ENCODE measurements around the gene CD27.
A peak's percentile ranks its signal among the peaks of the same experiment; 100 is the strongest.

The CD27 gene

DNA sequence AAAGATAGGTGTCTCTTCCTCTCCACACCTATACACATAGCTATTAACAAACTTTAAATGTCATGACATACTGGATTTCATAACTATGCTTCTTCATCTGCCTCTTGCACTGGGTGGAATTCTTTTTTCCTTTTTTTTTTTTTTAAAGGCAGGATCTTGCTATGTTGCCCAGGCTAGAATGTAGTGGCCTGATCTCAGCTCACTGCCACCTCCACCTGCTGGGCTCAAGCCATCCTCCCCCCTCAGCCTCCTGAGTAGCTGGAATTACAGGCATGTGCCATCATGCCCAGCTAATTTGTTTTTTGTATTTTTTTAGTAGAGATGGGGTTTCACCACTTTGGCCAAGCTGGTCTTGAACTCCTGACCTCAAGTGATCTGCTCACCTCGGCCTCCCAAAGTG lies 43.5 kb downstream of the CD27 start:
- no peak for TF ChIP-seq GATA2 (IDR thresholded peaks at IDR 0.05; ENCODE audit: low read depth, low read length)
- TF ChIP-seq GATA3 (IDR thresholded peaks at IDR 0.05; ENCODE audit: low read depth, low read length) = no peak

DNA sequence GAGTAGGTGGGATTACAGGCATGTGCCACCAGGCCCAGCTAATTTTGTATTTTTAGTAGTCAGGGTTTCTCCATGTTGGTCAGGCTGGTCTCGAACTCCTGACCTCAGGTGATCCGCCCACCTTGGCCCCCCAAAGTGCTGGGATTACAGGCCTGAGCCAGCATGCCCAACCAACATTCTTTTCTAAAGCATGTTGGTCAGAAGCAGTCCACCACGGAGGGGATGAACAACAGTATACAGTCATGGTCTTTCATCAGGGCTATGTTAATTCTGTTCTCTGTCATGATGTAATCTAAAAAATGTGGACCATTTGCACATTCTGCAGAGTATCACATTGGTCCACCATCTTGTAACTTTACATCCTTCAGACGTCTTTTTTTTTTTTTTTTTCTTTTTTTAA lies 44.7 kb downstream of the CD27 start:
- TF ChIP-seq GATA2 (IDR thresholded peaks at IDR 0.05; ENCODE audit: low read depth, low read length) (no peak), GATA3 (IDR thresholded peaks at IDR 0.05; ENCODE audit: low read depth, low read length) (no peak)

DNA sequence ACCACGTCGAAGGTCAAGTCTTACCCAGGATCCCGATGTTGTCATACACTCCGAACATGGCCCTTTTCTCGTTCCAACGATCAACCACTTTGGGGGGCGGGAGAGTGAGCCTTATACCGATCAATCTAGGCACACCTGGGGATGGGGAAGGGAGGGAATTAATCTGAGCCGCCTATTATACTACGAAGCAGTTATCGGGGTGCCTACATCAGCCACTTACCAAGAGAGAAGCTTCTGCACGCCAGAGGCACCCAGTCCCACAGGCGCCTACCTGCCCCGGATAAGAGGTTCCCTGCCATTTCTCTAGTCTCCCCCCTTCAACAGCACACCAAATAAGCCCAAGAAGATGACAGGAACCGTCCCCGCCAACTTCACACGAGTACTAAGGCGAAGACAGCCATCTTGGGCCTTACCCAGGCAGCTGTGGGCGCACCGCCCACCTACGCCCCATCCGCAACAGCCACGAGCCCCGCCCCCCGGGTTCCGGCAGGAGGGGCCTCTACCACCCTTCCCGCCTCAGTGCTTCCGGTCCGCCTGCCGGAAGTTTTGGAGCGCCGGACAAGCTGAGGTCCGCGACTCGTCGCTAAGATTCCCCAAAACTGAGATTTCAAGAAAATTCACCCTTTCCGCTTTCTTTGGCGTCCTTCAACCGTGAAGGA lies 48.2 kb downstream of the CD27 start, which contains the start of gene MRPL51:
MRPL51 (minus strand) TSS at position 425 of the 659 bp plus-strand sequence; CDS start at position 299, 126 bp downstream.
- TF ChIP-seq GATA2 (IDR thresholded peaks at IDR 0.05; ENCODE audit: low read depth, low read length) (no peak), GATA3 (IDR thresholded peaks at IDR 0.05; ENCODE audit: low read depth, low read length) (no peak)

DNA sequence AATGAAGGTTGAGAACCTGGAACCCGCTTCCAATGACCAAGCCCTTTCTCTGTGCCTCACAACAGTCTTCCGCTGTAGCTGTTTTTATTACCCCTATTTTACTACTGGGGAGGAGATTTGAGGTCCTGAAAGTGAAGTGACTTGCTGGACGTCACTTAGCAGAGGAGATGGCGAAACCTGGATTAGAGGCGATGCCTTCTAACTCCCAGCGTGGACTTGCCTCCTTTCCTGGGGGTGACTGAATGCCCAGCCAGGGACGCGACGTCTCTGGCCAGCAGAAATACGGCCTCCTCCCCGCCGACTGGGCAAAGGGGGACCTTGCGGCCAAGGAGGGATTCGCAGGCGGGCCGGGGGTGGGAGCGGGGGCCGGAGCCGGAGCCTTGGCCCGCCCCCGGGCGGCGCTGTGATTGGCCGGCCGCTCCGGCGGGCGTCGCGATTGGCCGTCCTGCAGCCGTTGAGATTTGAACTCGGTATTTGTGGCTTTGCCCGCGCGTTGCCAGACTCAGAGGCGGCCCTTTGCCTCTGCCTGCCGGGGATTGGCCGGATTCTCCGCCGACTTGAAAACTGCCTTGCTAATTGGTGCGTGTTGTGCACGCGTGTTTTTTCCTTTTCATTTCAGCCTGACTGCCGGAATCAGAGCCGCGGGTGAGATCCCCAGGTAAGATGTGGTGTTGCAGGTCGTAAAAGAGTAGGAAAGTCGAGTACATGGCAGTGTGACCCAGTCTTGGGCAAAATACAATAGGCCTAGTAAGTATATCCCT lies 48.9 kb downstream of the CD27 start, which contains the start of gene NCAPD2:
NCAPD2 (plus strand) TSS at position 606 of the 761 bp plus-strand sequence. CDS start 997 bp downstream, outside the sequence.
- TF ChIP-seq GATA3 (IDR thresholded peaks at IDR 0.05; ENCODE audit: low read depth, low read length) (no peak), GATA2 (IDR thresholded peaks at IDR 0.05; ENCODE audit: low read depth, low read length) (0 out of 2 replicates have a peak, but pooled peaks have one; percentile 26)

DNA sequence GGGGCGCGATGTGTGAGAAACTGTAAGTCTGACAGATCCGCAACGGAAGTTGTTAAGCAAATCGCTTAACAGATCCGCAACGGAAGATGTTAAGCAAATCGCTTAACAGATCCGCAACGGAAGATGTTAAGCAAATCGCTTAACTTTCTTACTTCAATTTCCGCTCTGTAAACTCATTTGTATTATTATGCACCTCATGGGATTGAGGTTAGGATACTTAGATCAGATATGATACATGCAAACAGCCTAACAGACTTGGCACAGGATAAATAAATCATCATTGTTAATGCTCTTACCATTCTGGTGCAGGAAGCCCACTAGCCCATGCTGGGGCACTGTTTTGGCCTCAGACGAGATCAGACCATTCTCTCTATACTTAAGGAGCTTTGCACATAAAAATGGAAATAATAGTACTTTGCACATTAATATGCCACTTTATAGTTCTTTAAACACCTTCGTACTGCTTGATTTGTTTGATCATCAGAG lies 49.5 kb downstream of the CD27 start:
- TF ChIP-seq GATA2 (IDR thresholded peaks at IDR 0.05; ENCODE audit: low read depth, low read length) (no peak), GATA3 (IDR thresholded peaks at IDR 0.05; ENCODE audit: low read depth, low read length) (no peak)

DNA sequence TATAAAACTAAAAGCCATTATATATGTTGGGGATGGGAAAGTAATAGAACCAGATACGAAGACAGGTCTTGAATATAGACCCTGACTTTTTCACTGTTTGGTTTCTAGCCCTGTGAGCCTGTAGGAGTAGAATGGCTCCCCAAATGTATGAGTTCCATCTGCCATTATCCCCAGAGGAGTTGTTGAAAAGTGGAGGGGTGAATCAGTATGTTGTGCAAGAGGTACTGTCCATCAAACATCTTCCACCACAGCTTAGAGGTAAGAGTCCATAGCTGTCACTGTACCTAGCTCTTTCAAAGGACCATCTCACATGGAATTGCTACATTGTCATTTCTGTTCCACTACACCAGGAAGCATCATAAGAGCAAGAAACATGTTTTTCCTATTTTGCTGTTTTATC lies 50.2 kb downstream of the CD27 start:
- no peak for TF ChIP-seq GATA2 (IDR thresholded peaks at IDR 0.05; ENCODE audit: low read depth, low read length)
- TF ChIP-seq GATA3 (IDR thresholded peaks at IDR 0.05; ENCODE audit: low read depth, low read length) = no peak

DNA sequence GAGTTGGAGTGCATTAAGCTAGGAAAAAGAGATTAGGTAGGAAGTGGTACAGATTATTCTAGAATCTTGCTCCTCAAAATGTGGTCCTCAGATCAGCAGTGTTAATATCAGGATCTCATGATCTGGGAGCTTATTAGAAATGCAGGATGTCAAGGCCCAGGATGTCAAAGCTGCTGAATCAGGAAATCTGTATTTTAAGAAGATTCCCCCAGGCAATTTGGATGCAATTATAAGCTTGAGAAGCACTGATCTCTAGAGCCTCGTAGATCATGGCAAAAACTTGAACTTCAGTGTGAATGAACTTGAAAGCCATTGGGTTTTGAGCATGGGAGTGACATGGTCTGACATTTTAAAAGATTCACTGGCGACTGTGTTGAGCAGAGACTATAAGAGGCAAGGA lies 55.7 kb downstream of the CD27 start:
- TF ChIP-seq GATA3 (IDR thresholded peaks at IDR 0.05; ENCODE audit: low read depth, low read length) (no peak), GATA2 (IDR thresholded peaks at IDR 0.05; ENCODE audit: low read depth, low read length) (no peak)
